Activated CD4-positive, alpha-beta T cell treated with anti-CD3 and anti-CD28 coated beads for 36 hours (primary cell): ENCODE measurements around the gene TAP1. TPM values are rescaled to one million over a fixed set of nuclear protein-coding genes. Genes with fewer than 3 reads are reported as not detected.

Experiments
- ATAC-seq: fragments of 200-7000 bp; cut with Tn5 transposase; one replicate; pipeline ENCODE4 v1.10.0; 2021; ENCODE audit warnings: mild to moderate bottlenecking, moderate library complexity
- CTCF ChIA-PET: fragments of 350-600 bp; sonication (Branson Sonifier 250); formaldehyde crosslinking; loops from one replicate; lab custom pipeline; 2021; ENCODE audit warnings: antibody characterized with exemption; lab: Charles Lee
- POLR2A ChIA-PET: fragments of 350-600 bp; sonication (Branson Sonifier 250); formaldehyde crosslinking; loops from one replicate; lab custom pipeline; 2021; ENCODE audit warnings: antibody characterized with exemption, inconsistent platforms; lab: Charles Lee
- DNase-seq: peaks from one replicate; pipeline ENCODE4 v3.0.0-alpha.2; 2020
- H3K27ac Mint-ChIP-seq: one replicate; pipeline ENCODE4 v1.8.0; 2021; ENCODE audit warnings: mixed read lengths
- H3K27me3 Mint-ChIP-seq: one replicate; pipeline ENCODE4 v1.8.0; 2021; ENCODE audit warnings: mixed read lengths
- H3K36me3 Mint-ChIP-seq: one replicate; pipeline ENCODE4 v1.8.0; 2021; ENCODE audit warnings: low read depth, mixed read lengths
- H3K4me1 Mint-ChIP-seq: one replicate; pipeline ENCODE4 v1.8.0; 2021; ENCODE audit warnings: mixed read lengths
- H3K4me3 Mint-ChIP-seq: one replicate; pipeline ENCODE4 v1.8.0; 2021; ENCODE audit warnings: mild to moderate bottlenecking, moderate library complexity, mixed read lengths
- H3K9me3 Mint-ChIP-seq: one replicate; pipeline ENCODE4 v1.8.0; 2021; ENCODE audit warnings: low read depth, mixed read lengths
- intact Hi-C, 2 experiments: fragments of 100-400 bp; cut with DNase I in 1 of 2; cut with micrococcal nuclease in 1 of 2; formaldehyde crosslinking; loops; one replicate each; pipeline versions ENCODE4 v1.14.2 to v1.15.1; 2022 to 2024; cut with DNase I, micrococcal nuclease
- total RNA-seq, 2 experiments: library from RNA; stranded (reverse); gene quantifications; one replicate each; pipeline ENCODE4 v1.2.3, GENCODE V29; 2021

TAP1 gene
- total RNA-seq, 2 experiments from 2014 or later, result 191 to 255 TPM

DNA sequence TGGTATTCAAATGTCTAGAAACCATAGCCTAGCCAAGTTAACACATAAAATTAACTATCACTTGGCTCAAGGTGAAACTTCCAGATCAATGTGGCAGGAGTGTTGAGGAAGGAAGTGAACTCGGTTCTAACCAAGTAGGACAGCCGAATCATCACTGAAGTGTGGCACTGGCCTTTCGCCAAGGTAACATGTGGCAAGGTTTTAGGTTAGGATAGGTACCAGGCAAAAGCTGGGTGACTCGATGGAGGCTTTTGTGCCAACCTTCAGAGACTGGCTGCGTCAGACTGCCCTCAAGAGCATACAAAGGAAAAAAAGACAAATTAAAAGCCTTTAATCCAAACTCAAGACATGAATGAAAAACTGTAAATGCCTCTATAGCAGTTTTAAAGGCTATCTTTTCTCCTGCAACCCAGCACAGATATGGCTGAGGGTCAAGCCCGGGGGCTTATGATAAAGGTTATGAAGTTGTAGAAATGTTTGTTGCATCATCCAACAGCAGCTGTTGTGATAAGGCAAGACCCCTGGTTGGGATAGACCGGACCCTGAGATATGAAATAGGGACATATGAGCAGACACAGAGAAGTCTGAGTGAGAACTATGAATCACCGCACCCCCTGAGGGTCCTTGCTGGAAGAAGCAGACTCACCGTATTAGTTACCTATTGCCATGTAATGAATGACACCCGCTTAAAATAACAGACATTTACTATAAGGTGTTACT lies 12.4 kb upstream of the TAP1 start:
- ChIA-PET CTCF (interaction anchor here (0.6 to 10.0 kb wide), 5 partner anchors 9 to 135 kb away, joined by 3 to 253 read pairs (median 7); partner anchors contain the start of genes PSMB9, TAP1 and TAP2), POLR2A (no interaction called here)
- H3K27me3 Mint-ChIP-seq, result peaks cover 3% of the 10 kb centered on the region
- H3K27ac Mint-ChIP-seq, result peak overlapping the region; percentile 55
- intact Hi-C loops, result loop anchor here (1.0 to 5.0 kb wide), 2 partner anchors 9 to 454 kb away; no protein-coding TSS in a partner anchor
- no peaks in the 10 kb centered on the region for H3K9me3 Mint-ChIP-seq
- H3K36me3 Mint-ChIP-seq, result peaks cover 17% of the 10 kb centered on the region
- H3K4me3 Mint-ChIP-seq, result no peak overlapping the region
- no peak for DNase-seq
- peaks cover 39% of the 10 kb centered on the region for H3K4me1 Mint-ChIP-seq
- ATAC-seq, result no peak

DNA sequence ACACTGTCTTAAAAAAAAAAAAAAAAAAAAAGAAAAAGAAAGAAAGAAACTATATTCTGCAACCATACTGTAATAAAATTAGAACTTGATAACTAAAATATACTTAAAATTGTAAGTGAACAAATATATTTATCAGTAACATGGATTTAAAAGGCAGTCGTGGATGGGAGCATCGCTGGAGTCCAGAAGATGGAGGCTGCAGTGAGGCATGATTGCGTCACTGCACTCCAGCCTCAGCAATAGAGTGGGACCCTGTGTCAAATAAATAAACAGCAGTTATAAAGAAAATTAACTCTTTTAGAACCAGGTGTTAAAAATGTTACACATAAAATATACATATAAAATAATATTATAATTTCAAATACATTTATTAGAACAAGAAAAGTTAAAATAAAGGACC lies 9.2 kb upstream of the TAP1 start:
- ChIA-PET POLR2A (no interaction called here), CTCF (interaction anchor here (1.2 to 10.0 kb wide), 2 partner anchors 23 to 88 kb away, joined by 5 to 253 read pairs; partner anchors contain the start of gene TAP2)
- Mint-ChIP-seq H3K27me3 (no peaks in the 10 kb centered on the region), H3K4me3 (no peak overlapping the region), H3K9me3 (no peaks in the 10 kb centered on the region), H3K4me1 (peaks cover 58% of the 10 kb centered on the region), H3K36me3 (peaks cover 43% of the 10 kb centered on the region), H3K27ac (no peak overlapping the region)
- no peak for ATAC-seq
- no peak for DNase-seq
- intact Hi-C loops, result no loop called here

DNA sequence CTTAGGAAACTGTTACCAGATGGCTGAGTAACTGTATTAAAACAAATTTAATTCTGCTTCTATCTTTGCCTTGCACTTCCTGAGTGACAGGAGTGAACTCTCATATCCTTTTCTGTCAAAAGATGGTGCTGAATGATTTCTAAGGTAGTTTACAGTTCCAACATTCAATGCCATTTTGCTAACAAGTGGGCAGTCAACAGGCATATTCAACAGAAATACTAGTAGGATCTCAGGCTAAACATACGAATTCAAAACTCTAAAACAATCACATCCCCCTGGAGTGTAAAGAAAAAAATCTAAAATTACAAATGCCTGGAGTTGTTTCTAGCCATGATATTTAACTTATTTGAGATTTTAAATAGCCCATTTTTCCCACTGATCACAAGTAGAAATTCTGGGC lies 7.2 kb upstream of the TAP1 start:
- Mint-ChIP-seq H3K4me3 (no peak overlapping the region), H3K27ac (peak overlapping the region; percentile 82), H3K9me3 (no peaks in the 10 kb centered on the region), H3K4me1 (peaks cover 57% of the 10 kb centered on the region), H3K27me3 (no peaks in the 10 kb centered on the region), H3K36me3 (peaks cover 63% of the 10 kb centered on the region)
- DNase-seq (no peak), ATAC-seq (no peak)
- ChIA-PET POLR2A (no interaction called here), CTCF (interaction anchor here (0.7 to 8.0 kb wide), 2 partner anchors 18 to 73 kb away, joined by 3 to 240 read pairs; partner anchors contain the start of genes PSMB8 and TAP2)
- intact Hi-C loops, result no loop called here

DNA sequence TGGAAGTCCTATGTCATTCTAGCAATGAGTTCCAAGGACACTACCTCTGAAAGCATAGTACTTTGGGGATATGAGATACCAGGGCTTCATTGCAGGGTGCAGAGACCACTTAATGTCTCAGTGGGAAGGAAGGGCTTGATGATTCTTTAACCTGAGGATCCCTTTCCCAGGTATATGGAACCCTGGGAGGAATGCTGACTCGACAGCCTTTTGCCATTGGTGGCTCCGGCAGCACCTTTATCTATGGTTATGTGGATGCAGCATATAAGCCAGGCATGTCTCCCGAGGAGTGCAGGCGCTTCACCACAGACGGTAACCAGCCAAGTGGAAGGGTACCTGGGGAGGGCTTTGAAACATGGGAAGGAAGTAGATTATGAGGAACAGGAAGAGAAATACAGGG lies 4.7 kb upstream of the TAP1 start:
- Mint-ChIP-seq H3K4me3 (no peak overlapping the region), H3K9me3 (no peaks in the 10 kb centered on the region), H3K36me3 (peaks cover 74% of the 10 kb centered on the region), H3K27me3 (no peaks in the 10 kb centered on the region), H3K4me1 (peaks cover 55% of the 10 kb centered on the region), H3K27ac (peak overlapping the region; percentile 83)
- intact Hi-C loops, result no loop called here
- POLR2A ChIA-PET, result interaction anchor here (1.1 to 1.8 kb wide), 3 partner anchors 19 to 116 kb away, joined by 3 to 11 read pairs (median 3); partner anchors contain the start of gene TAP2
- CTCF ChIA-PET, result interaction anchor here (0.7 to 8.0 kb wide), 7 partner anchors 9 to 254 kb away, joined by 3 to 240 read pairs (median 3); partner anchors contain the start of genes HLA-DMA, PSMB8 and TAP2
- ATAC-seq, result no peak
- DNase-seq, result no peak

DNA sequence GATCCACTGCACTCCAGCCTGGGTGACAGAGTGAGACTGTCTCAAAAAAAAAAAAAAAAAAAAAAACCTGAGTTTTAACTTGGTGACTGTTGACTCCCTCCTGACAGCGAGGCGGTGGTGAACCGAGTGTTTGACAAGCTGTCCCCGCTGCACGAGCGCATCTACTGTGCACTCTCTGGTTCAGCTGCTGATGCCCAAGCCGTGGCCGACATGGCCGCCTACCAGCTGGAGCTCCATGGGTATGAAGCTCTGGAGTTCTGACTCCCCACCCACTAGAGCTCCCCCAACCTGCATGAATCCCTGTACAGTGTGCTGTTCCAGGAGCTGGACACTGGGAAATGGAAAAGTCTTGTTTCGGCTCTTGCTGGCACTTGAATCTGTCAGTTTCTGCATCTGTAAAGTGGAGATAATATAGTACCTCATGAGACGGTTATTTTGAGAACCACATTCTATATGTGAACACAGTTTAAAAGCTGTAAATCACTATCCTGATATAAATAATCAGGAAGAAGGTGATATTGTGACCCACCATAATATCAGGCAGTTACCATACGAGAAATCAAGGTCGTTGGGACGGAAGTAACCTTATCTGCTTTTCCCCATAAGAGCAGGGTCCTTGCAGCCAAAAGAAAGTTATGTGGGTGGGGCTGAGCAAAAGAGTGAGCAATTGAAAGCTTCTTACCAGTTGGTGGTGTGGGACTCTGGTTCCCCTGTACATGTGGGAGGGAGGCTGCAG lies 3.8 kb upstream of the TAP1 start:
- H3K4me3 Mint-ChIP-seq, result peak overlapping the region; percentile 6
- ChIA-PET CTCF (interaction anchor here (0.6 to 8.0 kb wide), 14 partner anchors 8 to 1818 kb away, joined by 3 to 240 read pairs (median 3); partner anchors contain the start of genes HLA-DMA, PSMB8 and TAP2), POLR2A (interaction anchor here (1.1 to 1.8 kb wide), 3 partner anchors 19 to 117 kb away, joined by 3 to 11 read pairs (median 3); partner anchors contain the start of gene TAP2)
- DNase-seq (no peak), ATAC-seq (no peak)
- H3K36me3 Mint-ChIP-seq, result peaks cover 80% of the 10 kb centered on the region
- H3K27ac Mint-ChIP-seq, result peak overlapping the region; percentile 74
- H3K9me3 Mint-ChIP-seq, result no peaks in the 10 kb centered on the region
- H3K4me1 Mint-ChIP-seq, result peaks cover 55% of the 10 kb centered on the region
- intact Hi-C loops, result loop anchor here in 1 of 2 experiments (1.0 kb wide), 1 partner anchor 8 kb away; no protein-coding TSS in a partner anchor
- no peaks in the 10 kb centered on the region for H3K27me3 Mint-ChIP-seq

DNA sequence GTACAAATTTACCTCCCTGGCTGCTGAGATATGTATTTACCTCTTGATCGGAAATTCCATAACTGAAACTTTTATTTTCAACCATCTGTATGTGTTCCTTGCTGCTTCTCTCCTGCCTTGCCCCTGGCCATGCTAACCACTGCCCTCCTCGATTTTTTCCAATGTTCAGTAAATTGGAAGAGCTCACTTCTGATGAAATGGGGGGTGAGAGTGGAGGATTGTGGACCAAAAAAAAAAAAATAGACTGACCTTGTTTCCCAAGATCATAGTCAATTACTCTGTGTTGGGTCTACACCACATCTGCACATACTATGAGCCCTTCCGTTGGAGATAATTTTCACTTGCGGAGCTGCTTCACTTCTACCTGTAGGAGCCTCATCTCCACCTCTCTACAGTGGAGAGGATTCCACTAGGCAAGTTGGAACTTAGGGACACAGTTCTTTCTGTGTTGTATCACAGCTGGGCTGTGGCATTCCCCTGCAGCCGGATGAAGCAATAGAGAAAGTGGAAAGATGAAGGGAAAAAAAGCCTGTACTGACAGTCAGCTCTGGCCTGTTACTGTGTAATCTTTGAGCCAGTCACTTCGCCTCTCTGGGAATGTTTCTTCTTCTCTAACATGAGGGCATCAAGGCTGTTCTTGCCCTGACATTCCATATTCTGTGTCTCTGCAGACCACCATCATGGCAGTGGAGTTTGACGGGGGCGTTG lies 2.1 kb upstream of the TAP1 start:
- no peaks in the 10 kb centered on the region for H3K27me3 Mint-ChIP-seq
- DNase-seq (no peak), ATAC-seq (no peak)
- peaks cover 85% of the 10 kb centered on the region for H3K36me3 Mint-ChIP-seq
- ChIA-PET CTCF (interaction anchor here (0.5 to 8.0 kb wide), 14 partner anchors 9 to 370 kb away, joined by 3 to 240 read pairs (median 4); partner anchors contain the start of genes PSMB8 and TAP2), POLR2A (interaction anchor here (0.5 to 4.2 kb wide), 5 partner anchors 11 to 434 kb away, joined by 3 to 65 read pairs (median 57); partner anchors contain the start of genes PFDN6, PSMB8, TAP2 and WDR46)
- peaks cover 59% of the 10 kb centered on the region for H3K4me1 Mint-ChIP-seq
- H3K27ac Mint-ChIP-seq, result peak overlapping the region; percentile 99
- intact Hi-C loops, result loop anchor here (2.0 kb wide), 2 partner anchors 115 to 1235 kb away; partner anchors contain the start of gene PRRC2A (in 1 of the 2)
- H3K9me3 Mint-ChIP-seq, result no peaks in the 10 kb centered on the region
- peak overlapping the region; percentile 100 for H3K4me3 Mint-ChIP-seq

DNA sequence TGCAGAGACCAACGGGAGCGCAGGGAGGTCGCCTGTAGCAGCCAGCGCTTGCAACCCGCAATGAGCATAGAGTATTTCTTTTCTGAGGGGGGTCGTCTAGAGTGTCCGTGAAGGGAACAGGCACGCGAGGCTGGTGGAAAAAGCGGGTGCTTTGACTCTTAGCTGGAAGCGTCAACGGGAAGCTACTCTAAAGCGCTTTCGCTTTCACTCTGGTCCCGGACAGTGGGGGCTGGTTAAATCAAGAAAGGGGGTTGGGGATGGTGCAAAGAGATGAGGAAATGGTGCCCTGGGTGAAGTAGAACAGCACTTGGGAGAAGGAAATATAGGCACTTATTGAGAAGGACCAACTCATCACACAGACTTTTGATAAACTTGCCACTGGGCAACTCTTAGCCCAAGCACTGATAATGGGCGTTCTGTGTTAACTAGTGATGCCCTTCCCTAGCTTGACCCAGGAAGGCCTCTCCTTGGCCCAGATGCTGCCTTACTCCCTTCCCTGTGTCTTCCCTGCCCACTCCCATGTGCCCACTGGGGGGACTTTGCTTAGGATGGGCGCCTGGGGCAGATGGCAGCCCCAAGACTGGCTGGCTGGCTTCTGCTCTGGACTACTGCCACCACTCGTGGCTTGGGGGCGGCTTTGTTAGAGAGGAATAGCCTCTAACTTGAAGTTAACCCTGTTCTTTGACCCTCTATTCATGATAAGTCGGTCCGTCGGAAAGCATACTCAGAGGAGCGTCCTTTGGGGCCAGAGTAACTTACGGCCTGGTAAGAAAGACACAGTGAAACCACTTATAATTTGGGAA lies 1.1 kb upstream of the TAP1 start:
- CTCF ChIA-PET, result interaction anchor here (0.7 to 8.0 kb wide), 9 partner anchors 10 to 441 kb away, joined by 4 to 240 read pairs (median 7); partner anchors contain the start of genes HLA-DMA, PSMB8 and TAP2
- intact Hi-C loops, result loop anchor here (1.0 to 5.0 kb wide), 11 partner anchors 10 to 1234 kb away; partner anchors contain the start of genes TAP2 (in 2 of the 2), BRD2 (in 1 of the 2), CUTA (in 1 of the 2) and PHF1 (in 1 of the 2)
- ATAC-seq, result peak; percentile 21
- Mint-ChIP-seq H3K27me3 (no peaks in the 10 kb centered on the region), H3K27ac (peak overlapping the region; percentile 99), H3K4me1 (peaks cover 64% of the 10 kb centered on the region), H3K36me3 (peaks cover 90% of the 10 kb centered on the region), H3K4me3 (peak overlapping the region; percentile 100), H3K9me3 (no peaks in the 10 kb centered on the region)
- POLR2A ChIA-PET, result interaction anchor here (0.6 to 4.2 kb wide), 7 partner anchors 10 to 117 kb away, joined by 3 to 65 read pairs (median 10); partner anchors contain the start of genes BRD2, PSMB8 and TAP2
- DNase-seq, result peak; percentile 72

DNA sequence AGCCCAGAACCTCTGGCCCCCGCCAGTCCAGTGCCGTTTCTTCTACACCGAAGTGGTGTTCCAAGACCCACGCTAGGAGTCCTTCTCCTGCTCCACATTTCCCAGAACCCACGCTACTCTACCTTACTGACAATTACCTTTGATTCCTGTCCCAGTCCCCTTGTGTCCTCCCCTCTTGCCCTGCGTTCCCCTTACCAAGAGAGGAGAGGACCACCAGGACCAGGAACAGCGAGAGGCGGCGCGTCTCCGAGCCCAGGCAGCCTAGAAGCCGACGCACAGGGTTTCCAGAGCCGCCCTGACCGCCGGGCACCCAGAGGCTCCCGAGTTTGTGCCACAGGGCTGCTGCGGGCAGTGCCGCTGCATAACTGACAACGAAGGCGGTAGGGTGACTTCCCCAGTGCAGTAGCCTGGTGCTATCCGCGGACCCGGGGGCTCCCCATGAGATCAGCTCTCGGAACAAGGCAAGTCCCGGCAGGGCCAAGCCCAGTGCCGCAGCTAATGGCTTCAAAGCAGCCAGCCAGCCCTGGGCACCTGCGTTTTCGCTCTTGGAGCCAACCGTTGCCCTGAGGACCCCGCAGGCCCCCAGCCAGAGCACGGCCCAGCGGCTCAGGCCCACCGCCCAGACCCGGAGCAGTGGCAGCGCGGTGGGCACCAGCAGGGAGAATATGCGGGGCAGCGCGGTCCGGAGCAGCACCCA lies 512 bp downstream of the TAP1 start:
- peaks cover 89% of the 10 kb centered on the region for H3K36me3 Mint-ChIP-seq
- H3K9me3 Mint-ChIP-seq, result no peaks in the 10 kb centered on the region
- peak overlapping the region; percentile 100 for H3K4me3 Mint-ChIP-seq
- H3K27ac Mint-ChIP-seq, result peak overlapping the region; percentile 94
- POLR2A ChIA-PET, result interaction anchor here (0.5 to 4.2 kb wide), 12 partner anchors 8 to 1306 kb away, joined by 3 to 65 read pairs (median 4); partner anchors contain the start of genes PFDN6, PSMB8, TAP2 and WDR46
- CTCF ChIA-PET, result interaction anchor here (0.9 to 8.0 kb wide), 8 partner anchors 11 to 132 kb away, joined by 3 to 240 read pairs (median 8); partner anchors contain the start of genes HLA-DMA, PSMB8 and TAP2
- DNase-seq (peak; percentile 82), ATAC-seq (peak; percentile 39)
- intact Hi-C loops, result loop anchor here (1.0 to 5.0 kb wide), 10 partner anchors 9 to 1114 kb away; partner anchors contain the start of genes ATF6B (in 1 of the 2), CUTA (in 1 of the 2), PHF1 (in 1 of the 2) and PSMB8 (in 1 of the 2)
- no peaks in the 10 kb centered on the region for H3K27me3 Mint-ChIP-seq
- H3K4me1 Mint-ChIP-seq, result peaks cover 62% of the 10 kb centered on the region
